T follicular helper cell (primary cell): ENCODE measurements around the gene BMAL1.

Experiments
- DNase-seq: peaks from one replicate; pipeline ENCODE4 v3.0.0-alpha.2; 2020; ENCODE audit warnings: low read depth

Gene BMAL1

DNA sequence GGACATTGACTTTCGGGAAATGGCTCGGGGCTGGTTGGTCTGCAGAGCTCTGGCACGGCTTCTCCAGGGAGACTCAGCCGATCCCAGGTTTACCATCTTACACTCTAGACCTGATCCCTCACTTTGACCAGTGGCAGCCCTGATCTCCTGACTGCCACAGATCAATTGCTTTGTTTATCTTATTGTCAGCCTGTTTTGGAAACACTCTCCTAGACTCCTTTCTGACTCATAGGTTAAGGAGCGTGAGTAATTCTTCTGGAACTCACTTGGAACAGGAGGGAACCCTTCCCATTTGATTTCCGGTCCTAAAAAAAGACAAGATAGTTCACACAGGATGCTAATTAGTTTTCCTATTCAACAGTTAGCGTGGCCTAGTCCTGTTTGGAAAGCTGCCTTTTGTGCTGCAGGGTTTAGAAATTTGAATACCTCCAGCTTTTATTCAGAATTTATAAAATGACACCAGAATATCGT is 16.0 kb upstream of the BMAL1 start:
- DNase-seq: no peak

GRCh38 chr11:13262096-13262495 is 15.5 kb upstream of the BMAL1 start:
- DNase-seq: no peak

- DNase-seq: no peak
Measured at GRCh38 chr11:13268791-13269190, 8.8 kb upstream of the BMAL1 start.

DNA sequence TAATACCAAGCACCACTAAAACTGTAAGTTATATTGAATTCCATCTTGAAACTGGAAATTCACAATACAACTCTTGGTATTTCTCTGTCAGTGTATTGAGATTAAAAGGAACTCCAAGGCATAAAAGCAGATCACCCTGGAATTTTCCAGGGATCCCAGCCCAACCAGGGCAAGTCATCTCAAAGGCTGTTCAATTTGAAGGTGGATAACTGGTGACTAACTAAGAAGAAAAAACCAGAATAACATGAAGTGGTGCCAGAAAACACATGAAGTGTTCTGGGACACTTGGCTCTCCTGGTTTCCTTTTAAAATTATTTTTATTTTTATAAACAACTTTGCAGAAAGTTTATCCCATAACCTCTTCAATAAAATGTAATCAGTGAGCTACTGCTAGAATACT is 7.8 kb upstream of the BMAL1 start:
- DNase-seq: no peak

DNA sequence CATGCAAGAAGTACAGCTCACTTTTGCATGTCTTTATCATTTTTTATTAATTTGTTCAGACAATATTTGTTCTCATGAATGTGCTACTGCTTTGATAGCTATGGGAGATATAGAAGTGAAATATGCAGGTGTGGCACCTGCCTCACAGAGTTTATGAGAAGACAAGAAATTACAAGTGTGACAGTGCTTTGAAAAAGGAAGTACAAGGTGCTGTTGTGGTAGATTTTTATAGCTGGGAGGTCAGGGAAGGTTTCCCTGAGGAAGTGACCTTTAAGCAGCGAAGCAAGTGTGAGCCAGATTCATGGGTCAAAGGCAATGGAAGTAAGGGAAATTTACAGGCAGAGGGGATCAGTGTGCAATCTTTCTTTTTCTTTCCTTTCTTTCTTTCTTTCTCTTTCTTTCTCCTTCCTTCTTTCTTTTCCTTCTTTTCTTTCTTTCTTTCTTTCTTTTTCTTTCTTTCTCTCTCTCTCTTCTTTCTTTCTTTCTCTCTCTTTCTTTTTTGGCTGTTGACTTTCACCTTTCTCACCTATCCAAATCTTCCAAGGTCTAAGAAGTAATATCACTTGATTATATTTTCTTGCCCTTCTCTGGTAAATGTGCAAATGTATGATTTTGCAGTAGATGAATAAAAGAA is 6.4 kb upstream of the BMAL1 start:
- no peak for DNase-seq

DNA sequence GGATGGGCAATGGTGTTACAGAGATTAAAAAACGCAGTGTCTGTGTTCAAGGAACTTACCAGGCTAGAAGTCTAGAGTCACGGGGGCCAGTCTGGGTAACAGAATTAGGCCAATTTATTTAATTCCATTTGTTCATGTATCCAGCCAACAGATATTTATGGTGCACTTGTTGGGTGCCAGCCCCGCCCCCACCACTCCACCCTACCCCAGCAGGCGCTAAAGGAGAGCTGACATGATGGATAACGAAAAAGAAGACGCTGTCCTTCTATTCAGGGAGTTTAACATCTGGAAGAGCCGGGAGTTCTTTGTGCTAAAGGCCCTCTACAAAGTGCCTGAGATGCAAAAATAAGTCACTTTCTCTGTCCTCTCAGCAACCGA is 1.1 kb upstream of the BMAL1 start:
- no peak for DNase-seq

DNA sequence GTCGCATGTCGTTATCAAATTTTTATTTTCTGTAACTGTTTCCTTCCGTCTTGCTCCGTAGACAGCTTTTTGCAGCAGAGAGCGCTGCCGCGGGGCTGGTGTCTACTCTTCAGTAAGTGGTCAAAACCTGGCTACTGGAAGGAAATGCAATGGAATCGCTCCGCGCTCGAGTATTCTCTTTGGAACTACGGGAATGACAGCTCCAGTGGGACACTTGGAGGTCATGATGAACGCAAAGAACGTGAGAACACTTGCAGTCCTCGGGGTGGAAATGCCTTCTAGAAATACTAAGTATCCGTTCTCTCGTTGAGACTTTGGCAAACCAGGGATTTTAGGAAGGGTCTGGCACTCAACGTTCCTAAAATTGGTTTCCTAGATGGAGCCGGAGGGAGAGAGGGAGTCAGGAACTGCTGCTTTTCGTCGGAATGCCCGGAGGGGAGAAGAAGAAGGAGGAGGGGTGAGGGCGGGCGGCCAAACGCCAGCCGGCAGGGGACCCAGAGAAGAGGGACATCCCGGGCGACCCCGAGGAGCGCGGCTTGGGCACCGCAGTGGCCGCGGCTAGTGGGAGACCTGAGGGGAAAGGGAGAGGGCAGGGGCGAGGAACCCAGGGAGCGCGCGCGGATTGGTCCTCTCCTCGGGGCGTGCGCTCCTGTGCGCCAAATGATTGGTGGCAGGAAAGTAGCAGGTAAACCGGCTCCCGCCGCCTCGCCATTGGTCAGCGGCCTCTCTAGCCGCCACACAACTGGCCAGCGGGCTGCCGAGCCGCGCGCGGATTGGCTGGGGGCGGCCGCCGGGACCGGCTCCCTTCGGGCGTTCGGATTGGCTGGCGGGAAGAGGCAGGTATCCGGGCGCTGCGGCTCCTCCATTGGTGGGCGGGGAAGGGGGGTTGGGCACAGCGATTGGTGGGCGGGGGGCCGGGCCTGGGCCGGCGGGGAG is 490 bp upstream of the BMAL1 start:
- peak; percentile 96 for DNase-seq

- DNase-seq: no peak
Measured at GRCh38 chr11:13278609-13279486, 1.3 kb downstream of the BMAL1 start.

GRCh38 chr11:13279487-13279834 is 1.9 kb downstream of the BMAL1 start:
- DNase-seq: no peak

DNA sequence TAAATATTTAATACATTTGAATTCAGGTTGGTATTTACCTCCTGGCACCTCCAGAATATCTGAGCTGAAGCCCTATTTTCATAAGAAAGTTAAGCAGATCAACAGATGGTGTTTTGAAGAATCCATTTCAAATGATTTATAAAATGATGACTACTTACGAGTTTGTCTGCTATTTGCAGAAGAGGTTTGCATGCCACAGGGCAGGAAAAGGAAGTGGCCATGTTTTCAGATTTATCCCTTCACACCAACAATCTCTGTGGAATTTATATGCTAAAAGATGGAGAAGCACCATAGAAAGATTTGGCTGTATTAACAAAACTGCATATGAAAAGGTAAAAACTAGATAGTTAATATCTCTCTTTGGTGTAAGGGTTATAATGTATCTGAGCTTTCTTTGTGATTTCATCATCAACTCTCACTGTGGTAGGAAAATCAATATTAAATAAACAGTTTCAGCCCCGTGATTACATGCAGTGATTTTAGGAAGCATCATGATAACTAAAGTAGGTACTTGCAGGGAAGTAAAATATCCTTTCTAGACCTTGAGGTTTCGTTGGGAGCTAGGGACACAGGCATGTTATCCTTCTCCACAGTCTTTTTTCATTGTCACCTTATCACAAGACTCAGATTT is 2.6 kb downstream of the BMAL1 start:
- DNase-seq: no peak

DNA sequence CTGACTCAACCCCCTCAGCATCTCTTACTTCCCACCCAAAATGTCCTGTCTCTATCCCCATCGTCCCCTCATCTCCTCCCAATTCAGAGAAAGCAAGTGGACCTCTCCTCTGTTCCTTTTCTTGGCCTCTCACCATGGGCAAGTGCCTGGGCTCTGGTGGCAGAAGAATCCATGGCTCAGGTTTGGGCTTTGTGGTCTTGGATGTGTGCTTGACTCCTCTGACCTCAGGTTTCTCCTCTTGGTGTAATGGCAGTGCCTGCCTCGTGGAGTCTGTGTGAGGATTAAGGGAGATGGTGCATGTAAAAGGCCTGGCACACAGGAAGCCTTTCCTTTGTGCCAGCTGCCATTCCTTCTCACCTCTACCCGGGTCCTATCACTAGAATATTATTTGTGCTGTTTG is 3.2 kb downstream of the BMAL1 start:
- no peak for DNase-seq

- no peak for DNase-seq
Measured at GRCh38 chr11:13283636-13284035, 6.0 kb downstream of the BMAL1 start.

- no peak for DNase-seq
Measured at GRCh38 chr11:13284776-13285588, 7.4 kb downstream of the BMAL1 start.

GRCh38 chr11:13286279-13286821 is 8.8 kb downstream of the BMAL1 start:
- DNase-seq: no peak

- no peak for DNase-seq
Measured at GRCh38 chr11:13287036-13287435, 9.4 kb downstream of the BMAL1 start.

- DNase-seq: no peak
Measured at GRCh38 chr11:13287681-13288080, 10.1 kb downstream of the BMAL1 start.

DNA sequence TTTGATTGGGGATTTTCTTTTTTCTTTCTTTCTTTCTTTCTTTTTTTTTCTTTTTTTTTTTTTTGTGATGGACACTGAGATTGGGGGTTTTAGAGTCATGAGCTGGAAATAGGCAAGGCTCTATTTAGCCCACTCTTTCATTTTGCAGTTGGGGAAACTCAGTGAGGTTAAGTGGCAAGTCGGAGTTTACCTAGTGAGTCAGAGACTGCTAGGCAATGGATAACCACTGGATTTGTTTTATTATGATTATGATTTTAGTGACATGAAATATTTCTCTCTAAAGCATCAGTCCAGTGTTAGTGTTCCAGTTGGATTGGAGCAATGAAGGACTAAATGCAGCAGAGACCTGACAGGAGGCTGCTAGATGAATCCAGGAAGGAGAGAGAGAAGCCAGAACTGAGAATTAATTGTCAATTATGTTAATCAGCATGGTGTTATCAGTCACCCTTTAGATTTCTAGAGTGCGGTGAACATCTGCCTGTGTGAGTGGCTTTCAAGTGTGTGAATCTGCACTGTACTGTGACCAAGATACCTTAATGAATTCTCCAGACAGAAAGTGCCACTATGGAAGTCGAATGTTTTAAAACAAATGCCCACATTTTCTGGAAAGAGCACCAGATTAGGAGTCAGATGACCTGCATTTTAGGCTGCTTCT is 10.9 kb downstream of the BMAL1 start:
- DNase-seq: no peak

GRCh38 chr11:13289081-13289480 is 11.5 kb downstream of the BMAL1 start:
- DNase-seq: no peak

DNA sequence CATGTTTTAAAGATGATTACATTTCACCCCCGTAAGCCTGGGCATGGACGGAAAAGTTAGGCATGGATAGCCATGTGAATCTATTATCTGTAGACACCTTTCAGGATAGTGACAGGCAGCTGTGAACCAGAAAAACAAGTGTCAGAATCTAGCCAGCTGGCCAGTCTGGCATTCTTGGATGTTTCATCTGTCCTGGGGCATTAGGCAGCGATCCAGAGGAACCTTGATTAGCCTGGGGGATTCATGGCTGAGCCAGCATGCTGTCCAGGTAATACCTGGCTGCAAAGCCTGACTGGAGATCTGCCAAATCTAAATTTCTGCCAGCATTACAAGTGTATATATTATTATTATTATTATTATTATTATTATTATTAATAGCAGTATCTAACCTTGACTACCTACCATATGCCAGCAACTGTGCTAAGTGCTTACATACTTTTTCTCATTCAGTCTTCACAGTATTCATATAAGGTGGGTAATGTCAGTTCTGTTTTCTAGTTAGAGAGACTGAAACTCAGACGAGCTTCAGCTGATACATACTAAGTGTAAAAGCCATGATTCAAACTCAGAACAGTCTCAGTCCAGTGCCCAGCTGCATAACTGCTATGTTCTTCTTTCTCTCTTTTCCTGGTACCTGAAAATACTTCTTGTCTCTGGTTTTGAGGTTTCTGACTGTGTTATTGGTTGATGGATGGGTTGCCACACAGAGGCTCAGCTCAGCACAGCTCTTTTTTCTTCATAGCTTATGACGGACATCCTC is 12.8 kb downstream of the BMAL1 start:
- no peak for DNase-seq

- DNase-seq: no peak
Measured at GRCh38 chr11:13291361-13291760, 13.8 kb downstream of the BMAL1 start.
